Type B pancreatic cell (in vitro differentiated cells): ENCODE data around the gene EDIL3. TPM values are rescaled to one million over a fixed set of nuclear protein-coding genes. Genes with fewer than 3 reads are reported as not detected.
A peak's percentile ranks its signal among the peaks of the same experiment; 100 is the strongest.

Source experiments
- DNase-seq: peaks from one replicate; pipeline ENCODE4 v3.0.0; 2021; ENCODE audit warnings: mixed read lengths; ENCODE audit not compliant: unreplicated experiment; ENCODE audit errors: extremely low spot score
- H3K27ac Mint-ChIP-seq: 2 replicates; pipeline ENCODE4 v1.8.0; 2021; ENCODE audit warnings: mild to moderate bottlenecking, mixed read lengths
- H3K27me3 Mint-ChIP-seq: 2 replicates; pipeline ENCODE4 v1.8.0; 2021; ENCODE audit warnings: mixed read lengths
- H3K36me3 Mint-ChIP-seq: 2 replicates; pipeline ENCODE4 v1.8.0; 2021; ENCODE audit warnings: mixed read lengths
- H3K4me1 Mint-ChIP-seq: one replicate; pipeline ENCODE4 v1.8.0; 2021; ENCODE audit warnings: mixed read lengths; ENCODE audit not compliant: unreplicated experiment
- H3K4me3 Mint-ChIP-seq: 2 replicates; pipeline ENCODE4 v1.8.0; 2021; ENCODE audit warnings: mild to moderate bottlenecking, mixed read lengths
- H3K9me3 Mint-ChIP-seq: 2 replicates; pipeline ENCODE4 v1.8.0; 2021; ENCODE audit warnings: mixed read lengths
- CTCF ChIP-seq: fragments of 200-600 bp; sonication (generic); conservative IDR thresholded peaks from 2 replicates; pipeline ENCODE4 v1.5.0; 2021; ENCODE audit warnings: antibody characterized with exemption, mild to moderate bottlenecking
- total RNA-seq: library from RNA; stranded (reverse); gene quantifications from 2 replicates; pipeline ENCODE4 v1.2.1, GENCODE V29; 2021; ENCODE audit warnings: low replicate concordance

The EDIL3 gene
- total RNA-seq, 1 donor from 2014 or later: 19.1 TPM

- Mint-ChIP-seq H3K27ac (no peak overlapping the region), H3K36me3 (no peaks in the 10 kb centered on the region), H3K4me3 (no peak overlapping the region), H3K4me1 (peaks cover 4% of the 10 kb centered on the region), H3K9me3 (no peaks in the 10 kb centered on the region), H3K27me3 (no peaks in the 10 kb centered on the region)
- TF ChIP-seq CTCF: no peak
- no peak for DNase-seq
Observed at GRCh38 chr5:84113246-84114105, 271.2 kb downstream of the EDIL3 start.

- H3K9me3 Mint-ChIP-seq: no peaks in the 10 kb centered on the region
- H3K27ac Mint-ChIP-seq: no peak overlapping the region
- no peak for TF ChIP-seq CTCF
- H3K27me3 Mint-ChIP-seq: no peaks in the 10 kb centered on the region
- H3K4me1 Mint-ChIP-seq: no peaks in the 10 kb centered on the region
- no peaks in the 10 kb centered on the region for H3K36me3 Mint-ChIP-seq
- H3K4me3 Mint-ChIP-seq: no peak overlapping the region
- no peak for DNase-seq
Observed at GRCh38 chr5:84092738-84093137, 291.9 kb downstream of the EDIL3 start.

- no peak for TF ChIP-seq CTCF
- Mint-ChIP-seq H3K27ac (no peak overlapping the region), H3K9me3 (no peaks in the 10 kb centered on the region), H3K36me3 (no peaks in the 10 kb centered on the region), H3K4me1 (no peaks in the 10 kb centered on the region), H3K27me3 (no peaks in the 10 kb centered on the region), H3K4me3 (no peak overlapping the region)
- no peak for DNase-seq
Observed at GRCh38 chr5:84091127-84091799, 293.4 kb downstream of the EDIL3 start.

GRCh38 chr5:84088996-84089395, 295.7 kb downstream of the EDIL3 start:
- Mint-ChIP-seq H3K27ac (no peak overlapping the region), H3K36me3 (no peaks in the 10 kb centered on the region), H3K27me3 (no peaks in the 10 kb centered on the region), H3K9me3 (no peaks in the 10 kb centered on the region), H3K4me1 (no peaks in the 10 kb centered on the region), H3K4me3 (no peak overlapping the region)
- TF ChIP-seq CTCF: peak; percentile 46
- DNase-seq: no peak

- H3K4me1 Mint-ChIP-seq: no peaks in the 10 kb centered on the region
- TF ChIP-seq CTCF: no peak
- no peak overlapping the region for H3K27ac Mint-ChIP-seq
- H3K36me3 Mint-ChIP-seq: no peaks in the 10 kb centered on the region
- H3K9me3 Mint-ChIP-seq: no peaks in the 10 kb centered on the region
- no peak overlapping the region for H3K4me3 Mint-ChIP-seq
- DNase-seq: no peak
- H3K27me3 Mint-ChIP-seq: no peaks in the 10 kb centered on the region
Observed at GRCh38 chr5:84086511-84086910, 298.2 kb downstream of the EDIL3 start.
